Endodermal cell (in vitro differentiated cells): Measurements from ENCODE around the gene KISS1R. TPM values are rescaled to one million over a fixed set of nuclear protein-coding genes. Genes with fewer than 3 reads are reported as not detected.

Experiments
- DNase-seq: peaks from one replicate; pipeline ENCODE4 v3.0.0-alpha.2; 2017
- H3K27ac ChIP-seq: 2 replicates; pipeline ENCODE4 v1.5.1; 2013; ENCODE audit warnings: mild to moderate bottlenecking, low read depth, low read length, moderate library complexity
- H3K27me3 ChIP-seq: 2 replicates; pipeline ENCODE4 v1.6.1; 2013; ENCODE audit warnings: mild to moderate bottlenecking, low read length, moderate library complexity; ENCODE audit not compliant: insufficient read depth, control insufficient read depth, poor library complexity, severe bottlenecking
- H3K36me3 ChIP-seq: 2 replicates; pipeline ENCODE4 v1.7.0; 2013; ENCODE audit warnings: mild to moderate bottlenecking, low read length, moderate library complexity; ENCODE audit not compliant: control insufficient read depth, insufficient read depth
- H3K4me1 ChIP-seq: one replicate; pipeline ENCODE4 v1.7.0; 2013; ENCODE audit warnings: low read length; ENCODE audit not compliant: control insufficient read depth, insufficient read depth
- H3K4me3 ChIP-seq: 2 replicates; pipeline ENCODE4 v1.5.1; 2013; ENCODE audit warnings: mild to moderate bottlenecking, low read length, moderate library complexity
- H3K9ac ChIP-seq: 2 replicates; pipeline ENCODE4 v1.6.1; 2013; ENCODE audit warnings: mild to moderate bottlenecking, low read length, moderate library complexity; ENCODE audit not compliant: poor library complexity, severe bottlenecking; ENCODE audit errors: extremely low read depth
- H3K9me3 ChIP-seq: 2 replicates; pipeline ENCODE4 v1.6.1; 2013; ENCODE audit warnings: mild to moderate bottlenecking, low read length, moderate library complexity; ENCODE audit not compliant: control insufficient read depth
- H3K27ac Mint-ChIP-seq: 2 replicates; pipeline ENCODE4 v1.8.0; 2020; ENCODE audit warnings: mixed read lengths
- H3K27me3 Mint-ChIP-seq: 2 replicates; pipeline ENCODE4 v1.8.0; 2021; ENCODE audit warnings: mild to moderate bottlenecking, mixed read lengths; ENCODE audit not compliant: insufficient read depth
- H3K36me3 Mint-ChIP-seq: 2 replicates; pipeline ENCODE4 v1.8.0; 2020; ENCODE audit warnings: low read depth, mixed read lengths
- H3K4me1 Mint-ChIP-seq: 2 replicates; pipeline ENCODE4 v1.8.0; 2020; ENCODE audit warnings: mixed read lengths
- H3K4me3 Mint-ChIP-seq: 2 replicates; pipeline ENCODE4 v1.8.0; 2020; ENCODE audit warnings: mild to moderate bottlenecking, moderate library complexity, mixed read lengths
- H3K9me3 Mint-ChIP-seq: 2 replicates; pipeline ENCODE4 v1.8.0; 2020; ENCODE audit warnings: mild to moderate bottlenecking, mixed read lengths
- CTCF ChIP-seq: fragments of 200-600 bp; sonication (generic); conservative IDR thresholded peaks from 2 replicates; pipeline ENCODE4 v1.5.0; 2021; ENCODE audit warnings: antibody characterized with exemption, mild to moderate bottlenecking
- WGBS, 2 experiments: methylation state at CpG; one replicate each; pipeline versions ENCODE4 v1.1.5 to v1.1.7; 2013; ENCODE audit warnings: missing lambda C conversion rate in 2 of 2, mixed read lengths in 1 of 2; ENCODE audit not compliant: insufficient coverage in 1 of 2, insufficient read length in 1 of 2; 5-methylcytosine and 5-hydroxymethylcytosine counted together
- total RNA-seq, 2 donors: library from RNA; stranded (reverse); fragmentation: NEBNext Ultra II Directional in 1 of 2; extraction: Animal tissue kit (Norgen Biotek cat#: 25700) in 1 of 2; gene quantifications; 2 replicates in 1 of 2; 3 replicates in 1 of 2; pipeline ENCODE4 v1.2.1, GENCODE V29; 2021

The KISS1R gene
- total RNA-seq, 2 donors from 2014 or later = 0.73 TPM; not detected in 1

- no peaks in the 10 kb centered on the region for H3K27me3 Mint-ChIP-seq
- no peak overlapping the region for H3K4me3 Mint-ChIP-seq
- peaks cover 22% of the 10 kb centered on the region for H3K36me3 ChIP-seq
- no peaks in the 10 kb centered on the region for H3K9me3 ChIP-seq
- no peak overlapping the region for H3K9ac ChIP-seq
- H3K4me3 ChIP-seq = no peak overlapping the region
- TF ChIP-seq CTCF = no peak
- WGBS, 2 experiments = 94 to 98% methylated on average over 30 of the region's 30 CpGs
- no peak overlapping the region for H3K27ac ChIP-seq
- H3K36me3 Mint-ChIP-seq = peaks cover 34% of the 10 kb centered on the region
- H3K9me3 Mint-ChIP-seq = peaks cover 1% of the 10 kb centered on the region
- H3K4me1 ChIP-seq = no peaks in the 10 kb centered on the region
- no peaks in the 10 kb centered on the region for H3K27me3 ChIP-seq
- H3K27ac Mint-ChIP-seq = no peak overlapping the region
- no peaks in the 10 kb centered on the region for H3K4me1 Mint-ChIP-seq
- DNase-seq = no peak
Measured at GRCh38 chr19:947090-947706, 30.1 kb downstream of the KISS1R start.

GRCh38 chr19:947707-948539, 30.8 kb downstream of the KISS1R start:
- Mint-ChIP-seq H3K27me3 (no peaks in the 10 kb centered on the region), H3K27ac (no peak overlapping the region), H3K9me3 (no peaks in the 10 kb centered on the region), H3K36me3 (peaks cover 30% of the 10 kb centered on the region), H3K4me1 (peaks cover 3% of the 10 kb centered on the region), H3K4me3 (no peak overlapping the region)
- no peak overlapping the region for H3K27ac ChIP-seq
- no peak overlapping the region for H3K9ac ChIP-seq
- peaks cover 17% of the 10 kb centered on the region for H3K36me3 ChIP-seq
- TF ChIP-seq CTCF = no peak
- peaks cover 5% of the 10 kb centered on the region for H3K4me1 ChIP-seq
- WGBS, 2 experiments = 94 to 95% methylated on average over 37 to 47 of the region's 47 CpGs
- no peak for DNase-seq
- no peaks in the 10 kb centered on the region for H3K27me3 ChIP-seq
- H3K9me3 ChIP-seq = no peaks in the 10 kb centered on the region
- no peak overlapping the region for H3K4me3 ChIP-seq

GRCh38 chr19:948842-949496, 31.8 kb downstream of the KISS1R start:
- Mint-ChIP-seq H3K27me3 (no peaks in the 10 kb centered on the region), H3K4me3 (no peak overlapping the region), H3K4me1 (peaks cover 8% of the 10 kb centered on the region), H3K36me3 (peaks cover 22% of the 10 kb centered on the region), H3K27ac (no peak overlapping the region), H3K9me3 (no peaks in the 10 kb centered on the region)
- H3K4me1 ChIP-seq = peaks cover 6% of the 10 kb centered on the region
- H3K9ac ChIP-seq = no peak overlapping the region
- H3K27ac ChIP-seq = no peak overlapping the region
- peaks cover 10% of the 10 kb centered on the region for H3K36me3 ChIP-seq
- no peak overlapping the region for H3K4me3 ChIP-seq
- TF ChIP-seq CTCF = no peak
- no peak for DNase-seq
- H3K27me3 ChIP-seq = no peaks in the 10 kb centered on the region
- 95 to 99% methylated on average over 10 to 25 of the region's 25 CpGs for WGBS, 2 experiments
- H3K9me3 ChIP-seq = no peaks in the 10 kb centered on the region
